Neural crest cell (in vitro differentiated cells): ENCODE data around the gene LYRM1. TPM values are rescaled to one million over a fixed set of nuclear protein-coding genes. Genes with fewer than 3 reads are reported as not detected.

Experiments
- DNase-seq: peaks from one replicate; pipeline ENCODE4 v3.0.0; 2021; ENCODE audit warnings: low read depth, mixed read lengths, low spot score
- H3K27ac Mint-ChIP-seq: one replicate; pipeline ENCODE4 v1.8.0; 2021; ENCODE audit warnings: mild to moderate bottlenecking, mixed read lengths; ENCODE audit not compliant: unreplicated experiment
- H3K27me3 Mint-ChIP-seq: 2 replicates; pipeline ENCODE4 v1.8.0; 2021; ENCODE audit warnings: low read depth, mild to moderate bottlenecking, mixed read lengths
- H3K36me3 Mint-ChIP-seq: 2 replicates; pipeline ENCODE4 v1.8.0; 2021; ENCODE audit warnings: low read depth, mild to moderate bottlenecking, mixed read lengths
- H3K4me1 Mint-ChIP-seq: 2 replicates; pipeline ENCODE4 v1.8.0; 2021; ENCODE audit warnings: mixed read lengths
- H3K4me3 Mint-ChIP-seq: one replicate; pipeline ENCODE4 v1.8.0; 2021; ENCODE audit warnings: mild to moderate bottlenecking, mixed read lengths
- H3K9me3 Mint-ChIP-seq: 2 replicates; pipeline ENCODE4 v1.8.0; 2021; ENCODE audit warnings: mixed read lengths
- long read RNA-seq: library from polyadenylated mRNA; unstranded; transcript quantifications from one replicate; pipeline ENCODE4 v2.0.0, GENCODE V29; 2020
- total RNA-seq: library from RNA; stranded (reverse); gene quantifications from 2 replicates; pipeline ENCODE4 v1.2.1, GENCODE V29; 2021
- TF ChIP-seq, protein P1 (sequence below): fragments of 200-600 bp; sonication (generic); conservative IDR thresholded peaks from 2 replicates; pipeline ENCODE4 v1.5.0; 2021; ENCODE audit warnings: antibody characterized with exemption, mild to moderate bottlenecking

The LYRM1 gene, protein sequence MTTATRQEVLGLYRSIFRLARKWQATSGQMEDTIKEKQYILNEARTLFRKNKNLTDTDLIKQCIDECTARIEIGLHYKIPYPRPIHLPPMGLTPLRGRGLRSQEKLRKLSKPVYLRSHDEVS
- 20.4 and 20.8 TPM in 2 replicates for total RNA-seq
- long read RNA-seq, transcript LYRM1-208 (4 exons, 460 nt): major isoform, 34 of 77 reads
- long read RNA-seq, transcript LYRM1-204 (4 exons, 1,558 nt): minor isoform, 19 of 77 reads
- long read RNA-seq, partial matches to known transcripts: 2 of 77 reads
- long read RNA-seq, other reads (novel, unspliced or antisense): 13 of 77 reads

DNA sequence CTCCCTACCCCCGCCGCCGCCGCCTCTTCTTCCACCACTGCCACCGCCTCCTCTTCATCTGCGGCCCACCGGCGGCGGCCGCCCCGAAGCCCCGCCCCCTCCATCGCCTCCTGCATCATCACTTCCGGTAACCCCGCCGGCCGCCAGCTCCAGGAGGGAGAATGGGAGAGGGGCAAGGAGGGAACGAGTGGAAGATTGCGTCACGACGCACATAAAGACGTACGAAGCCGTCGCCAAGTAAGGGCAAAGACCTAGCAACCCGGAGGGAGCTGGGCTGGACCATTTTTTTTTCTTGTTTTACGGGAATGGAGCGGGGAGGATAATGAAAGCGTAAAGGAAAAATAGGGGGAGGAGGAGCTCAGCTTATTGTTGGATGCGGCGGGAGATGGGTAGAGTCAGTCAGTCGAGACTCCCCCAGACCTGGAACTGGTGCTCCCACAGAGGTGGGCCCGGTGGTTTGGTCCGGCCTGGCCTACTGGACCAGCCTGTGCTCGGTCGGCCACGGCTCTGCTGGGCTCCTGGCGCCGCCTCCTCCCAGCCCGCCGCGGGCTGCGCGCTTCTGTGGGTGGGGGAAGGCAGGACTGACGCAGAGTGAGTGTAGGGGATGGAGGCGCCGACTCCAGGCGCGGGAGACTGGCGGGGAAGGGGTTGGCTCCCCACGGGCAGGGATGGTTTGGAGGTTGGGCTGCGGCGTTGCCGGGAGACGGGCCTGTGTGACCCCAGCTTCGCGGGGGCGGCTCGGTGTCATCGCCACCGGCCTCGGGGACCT lies at the start of gene LYRM1, which contains the start of gene DCUN1D3:
Gene LYRM1, plus strand, starts transcription at position 473 of the 769 bp plus-strand sequence. CDS start 14,785 bp downstream, outside the sequence.
Gene DCUN1D3, minus strand, starts transcription at position 60 of the 769 bp plus-strand sequence. CDS start 37,820 bp downstream, outside the sequence.
- Mint-ChIP-seq H3K4me1 (peaks cover 66% of the 10 kb centered on the region), H3K27ac (peak within 1 kb of the TSS; percentile 99), H3K4me3 (peak within 1 kb of the TSS; percentile 94), H3K36me3 (peaks cover 4% of the 10 kb centered on the region), H3K9me3 (no peaks in the 10 kb centered on the region), H3K27me3 (no peaks in the 10 kb centered on the region)
- DNase-seq: peak; percentile 92
- TF ChIP-seq, protein P1, sequence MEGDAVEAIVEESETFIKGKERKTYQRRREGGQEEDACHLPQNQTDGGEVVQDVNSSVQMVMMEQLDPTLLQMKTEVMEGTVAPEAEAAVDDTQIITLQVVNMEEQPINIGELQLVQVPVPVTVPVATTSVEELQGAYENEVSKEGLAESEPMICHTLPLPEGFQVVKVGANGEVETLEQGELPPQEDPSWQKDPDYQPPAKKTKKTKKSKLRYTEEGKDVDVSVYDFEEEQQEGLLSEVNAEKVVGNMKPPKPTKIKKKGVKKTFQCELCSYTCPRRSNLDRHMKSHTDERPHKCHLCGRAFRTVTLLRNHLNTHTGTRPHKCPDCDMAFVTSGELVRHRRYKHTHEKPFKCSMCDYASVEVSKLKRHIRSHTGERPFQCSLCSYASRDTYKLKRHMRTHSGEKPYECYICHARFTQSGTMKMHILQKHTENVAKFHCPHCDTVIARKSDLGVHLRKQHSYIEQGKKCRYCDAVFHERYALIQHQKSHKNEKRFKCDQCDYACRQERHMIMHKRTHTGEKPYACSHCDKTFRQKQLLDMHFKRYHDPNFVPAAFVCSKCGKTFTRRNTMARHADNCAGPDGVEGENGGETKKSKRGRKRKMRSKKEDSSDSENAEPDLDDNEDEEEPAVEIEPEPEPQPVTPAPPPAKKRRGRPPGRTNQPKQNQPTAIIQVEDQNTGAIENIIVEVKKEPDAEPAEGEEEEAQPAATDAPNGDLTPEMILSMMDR: no peak

DNA sequence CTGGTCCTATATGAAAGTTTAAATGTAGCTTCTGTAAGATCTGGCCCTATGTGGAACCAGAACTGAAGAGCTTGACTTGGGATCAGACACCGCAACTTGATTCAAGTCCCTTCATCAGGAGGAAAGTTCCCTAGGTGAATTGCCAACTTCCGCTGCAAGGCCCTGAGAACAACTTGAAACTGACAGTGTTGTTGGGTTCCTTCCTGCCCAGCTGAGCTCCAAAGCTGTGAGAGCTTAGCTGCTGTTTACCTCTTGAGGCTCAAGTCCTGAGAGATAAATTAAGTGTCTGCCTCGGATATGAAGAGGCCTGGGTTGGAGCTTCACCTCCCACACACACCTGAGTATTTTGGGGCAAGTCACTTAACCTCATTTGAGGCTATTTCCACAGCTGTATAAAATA lies 49.6 kb upstream of the LYRM1 start:
- TF ChIP-seq, protein P1: no peak
- H3K4me1 Mint-ChIP-seq: no peaks in the 10 kb centered on the region
- H3K36me3 Mint-ChIP-seq: peaks cover 4% of the 10 kb centered on the region
- H3K27ac Mint-ChIP-seq: no peak overlapping the region
- no peaks in the 10 kb centered on the region for H3K27me3 Mint-ChIP-seq
- DNase-seq: no peak
- H3K9me3 Mint-ChIP-seq: no peaks in the 10 kb centered on the region
- H3K4me3 Mint-ChIP-seq: no peak overlapping the region

DNA sequence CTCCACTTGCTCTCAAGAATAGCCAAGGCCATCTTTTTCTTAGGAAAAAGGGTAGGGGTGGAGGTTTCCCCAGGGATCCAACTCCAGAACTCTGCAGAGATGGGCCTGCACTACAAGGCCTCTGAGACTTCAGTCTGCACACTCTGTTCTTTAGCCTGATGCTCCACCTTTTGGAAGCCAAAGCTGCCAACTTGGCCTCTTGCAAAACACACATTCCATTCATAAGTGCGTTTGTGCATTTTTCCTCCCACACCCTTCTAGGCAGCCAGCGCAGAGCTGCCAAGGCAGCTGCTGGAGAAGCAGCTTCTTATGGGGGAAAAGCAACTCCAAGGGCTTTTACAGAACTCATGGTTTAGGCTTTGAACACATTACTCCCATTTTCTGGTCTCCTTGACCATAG lies 49.0 kb upstream of the LYRM1 start:
- no peak for DNase-seq
- TF ChIP-seq, protein P1: no peak
- Mint-ChIP-seq H3K27me3 (no peaks in the 10 kb centered on the region), H3K36me3 (peaks cover 7% of the 10 kb centered on the region), H3K4me1 (no peaks in the 10 kb centered on the region), H3K27ac (no peak overlapping the region), H3K4me3 (no peak overlapping the region), H3K9me3 (no peaks in the 10 kb centered on the region)

DNA sequence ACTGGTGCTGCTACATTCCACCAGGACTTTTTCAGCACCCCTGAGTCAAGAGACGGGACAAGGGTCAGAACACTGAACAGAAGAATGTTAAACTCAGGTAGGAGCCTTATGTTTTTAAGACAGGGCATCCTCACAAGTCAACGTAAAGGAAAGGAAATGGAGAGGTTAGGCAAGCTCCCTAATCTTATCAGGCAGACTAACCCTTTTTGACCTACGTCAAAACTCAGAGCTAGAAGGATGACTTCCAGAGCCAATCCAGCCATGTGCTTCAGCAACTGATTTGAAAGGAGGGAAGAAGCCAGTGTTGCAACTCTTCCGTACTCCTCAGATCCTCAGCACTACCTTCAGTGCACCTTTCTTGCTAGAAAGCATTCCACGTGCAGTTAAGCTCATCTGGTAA lies 47.4 kb upstream of the LYRM1 start:
- no peak for DNase-seq
- no peak overlapping the region for H3K4me3 Mint-ChIP-seq
- H3K27ac Mint-ChIP-seq: no peak overlapping the region
- H3K9me3 Mint-ChIP-seq: no peaks in the 10 kb centered on the region
- H3K36me3 Mint-ChIP-seq: peaks cover 7% of the 10 kb centered on the region
- H3K4me1 Mint-ChIP-seq: no peaks in the 10 kb centered on the region
- TF ChIP-seq, protein P1: no peak
- H3K27me3 Mint-ChIP-seq: no peaks in the 10 kb centered on the region

DNA sequence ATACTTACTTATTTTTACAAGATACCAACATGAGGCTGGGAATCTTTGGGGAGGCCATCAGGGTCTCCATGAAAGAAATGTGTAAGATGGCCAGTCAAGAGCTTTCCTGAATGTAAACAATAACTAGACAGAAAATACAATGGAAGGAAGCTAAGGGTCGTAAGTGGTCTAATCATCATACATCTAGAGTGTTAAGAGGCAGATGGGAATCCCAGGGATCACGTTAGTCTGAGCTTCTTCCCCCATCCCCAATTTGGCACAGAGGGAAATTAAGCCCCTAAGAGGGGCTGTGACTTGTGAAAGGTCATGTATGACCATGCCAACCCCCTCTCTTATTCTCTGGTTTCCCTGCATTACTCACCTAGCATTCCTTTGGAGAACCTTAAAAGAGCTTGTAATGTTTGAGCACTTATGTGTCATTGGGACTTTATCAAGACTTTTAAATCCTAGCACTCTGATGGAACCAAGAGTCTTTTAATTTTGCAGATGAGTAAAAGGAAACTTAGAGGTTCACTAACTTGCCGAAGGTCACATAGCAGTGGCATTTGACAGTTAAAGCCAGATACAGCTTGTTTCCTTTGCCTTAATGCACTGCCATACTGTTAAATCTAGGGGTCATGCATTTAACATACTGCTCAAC lies 46.5 kb upstream of the LYRM1 start:
- peaks cover 7% of the 10 kb centered on the region for H3K36me3 Mint-ChIP-seq
- H3K27me3 Mint-ChIP-seq: no peaks in the 10 kb centered on the region
- TF ChIP-seq, protein P1: no peak
- DNase-seq: no peak
- no peaks in the 10 kb centered on the region for H3K4me1 Mint-ChIP-seq
- no peak overlapping the region for H3K27ac Mint-ChIP-seq
- H3K9me3 Mint-ChIP-seq: no peaks in the 10 kb centered on the region
- no peak overlapping the region for H3K4me3 Mint-ChIP-seq
